OCI-LY1 (cell line): ENCODE measurements around the gene SAC3D1.

Experiments
- H2AFZ ChIP-seq: fragments of 200-600 bp; sonication (generic), shearing (Covaris generic); 2 replicates; pipeline ENCODE4 v1.6.0; 2014; ENCODE audit warnings: antibody characterized with exemption, mild to moderate bottlenecking, low read length
- H3F3A ChIP-seq: fragments of 200-600 bp; sonication (generic), shearing (Covaris generic); 2 replicates; pipeline ENCODE4 v1.6.0; 2014; ENCODE audit warnings: mild to moderate bottlenecking, antibody characterized with exemption, low read length, moderate library complexity; ENCODE audit not compliant: insufficient read depth
- H3K27ac ChIP-seq: fragments of 200-600 bp; sonication (generic); 2 replicates; pipeline ENCODE4 v1.5.1; 2014; ENCODE audit warnings: low read length, mixed run types, mild to moderate bottlenecking, low read depth; ENCODE audit not compliant: poor library complexity, severe bottlenecking
- H3K27me3 ChIP-seq: fragments of 200-600 bp; sonication (generic); 2 replicates; pipeline ENCODE4 v1.6.0; 2014; ENCODE audit warnings: antibody characterized with exemption, mild to moderate bottlenecking, low read length, moderate library complexity; ENCODE audit not compliant: insufficient read depth
- H3K36me3 ChIP-seq: fragments of 200-600 bp; sonication (generic); 2 replicates; pipeline ENCODE4 v1.6.1; 2014; ENCODE audit warnings: mild to moderate bottlenecking, antibody characterized with exemption, low read length, moderate library complexity, mixed read lengths; ENCODE audit not compliant: insufficient read depth
- H3K4me1 ChIP-seq: fragments of 200-600 bp; sonication (generic); 2 replicates; pipeline ENCODE4 v1.5.1; 2014; ENCODE audit warnings: mild to moderate bottlenecking, low read length, moderate library complexity; ENCODE audit not compliant: insufficient read depth, severe bottlenecking
- H3K4me2 ChIP-seq: fragments of 200-600 bp; sonication (generic), shearing (Covaris generic); 2 replicates; pipeline ENCODE4 v1.6.1; 2014; ENCODE audit warnings: low read length
- H3K4me3 ChIP-seq: fragments of 200-600 bp; sonication (generic); 2 replicates; pipeline ENCODE4 v1.5.1; 2014; ENCODE audit warnings: low read length, low read depth, mild to moderate bottlenecking, mixed read lengths; ENCODE audit not compliant: poor library complexity, severe bottlenecking
- H3K79me2 ChIP-seq: fragments of 200-600 bp; shearing (Covaris generic); 2 replicates; pipeline ENCODE4 v1.6.1; 2016; ENCODE audit warnings: mixed run types, low read length, mixed read lengths; ENCODE audit not compliant: insufficient read depth
- H3K9ac ChIP-seq: fragments of 200-600 bp; sonication (generic), shearing (Covaris generic); 2 replicates; pipeline ENCODE4 v1.6.1; 2014; ENCODE audit warnings: mild to moderate bottlenecking, low read length, mixed read lengths
- H3K9me2 ChIP-seq: fragments of 200-600 bp; sonication (generic), shearing (Covaris generic); 2 replicates; pipeline ENCODE4 v1.6.1; 2014; ENCODE audit warnings: low read depth, mild to moderate bottlenecking, low read length, mixed read lengths
- H3K9me3 ChIP-seq: fragments of 200-600 bp; shearing (Covaris generic); 2 replicates; pipeline ENCODE4 v1.6.1; 2014; ENCODE audit warnings: low read length, mixed read lengths
- H4K20me1 ChIP-seq: fragments of 200-600 bp; sonication (generic), shearing (Covaris generic); 2 replicates; pipeline ENCODE4 v1.6.0; 2016; ENCODE audit warnings: mild to moderate bottlenecking, low read length; ENCODE audit not compliant: insufficient read depth
- CTCF ChIP-seq: fragments of 200-600 bp; sonication (generic), shearing (Covaris generic); IDR thresholded peaks from 2 replicates; pipeline ENCODE4 v1.5.1; 2017; ENCODE audit warnings: mild to moderate bottlenecking, antibody characterized with exemption, low read length, moderate library complexity, mixed read lengths
- EZH2 ChIP-seq: fragments of 200-600 bp; sonication (generic), shearing (Covaris generic); IDR thresholded peaks from 2 replicates; pipeline ENCODE4 v1.8.0; 2017; ENCODE audit warnings: borderline replicate concordance, mixed run types, mild to moderate bottlenecking, antibody characterized with exemption, low read length, moderate library complexity, mixed read lengths

The SAC3D1 gene

GRCh38 chr11:65058419-65059054 lies 17.5 kb downstream of the SAC3D1 start, which contains the start of gene NAALADL1:
Gene NAALADL1 (minus strand): TSS chr11:65058553. CDS start chr11:65058521, 32 bp downstream.
- Histone ChIP-seq H3K36me3 (no peaks in the 10 kb centered on the region), H3K9me2 (no peaks in the 10 kb centered on the region), H3K79me2 (no peaks in the 10 kb centered on the region), H3K9me3 (no peaks in the 10 kb centered on the region), H2AFZ (no peak within 1 kb of the TSS), H3K27ac (no peak within 1 kb of the TSS), H3K4me1 (peaks cover 16% of the 10 kb centered on the region), H3K4me2 (no peak within 1 kb of the TSS), H3K27me3 (no peaks in the 10 kb centered on the region), H4K20me1 (no peaks in the 10 kb centered on the region), H3K4me3 (no peak within 1 kb of the TSS), H3F3A (no peaks in the 10 kb centered on the region), H3K9ac (no peak within 1 kb of the TSS)
- TF ChIP-seq EZH2: no peak
- no peak for TF ChIP-seq CTCF

- Histone ChIP-seq H3K9me2 (no peaks in the 10 kb centered on the region), H3K4me1 (peaks cover 7% of the 10 kb centered on the region), H2AFZ (no peak overlapping the region), H3K9ac (no peak overlapping the region), H3K36me3 (no peaks in the 10 kb centered on the region), H4K20me1 (no peaks in the 10 kb centered on the region), H3F3A (no peaks in the 10 kb centered on the region), H3K27ac (no peak overlapping the region), H3K27me3 (no peaks in the 10 kb centered on the region), H3K4me3 (no peak overlapping the region), H3K79me2 (no peaks in the 10 kb centered on the region), H3K9me3 (no peaks in the 10 kb centered on the region), H3K4me2 (no peak overlapping the region)
- no peak for TF ChIP-seq CTCF
- no peak for TF ChIP-seq EZH2
These were observed 18.5 kb downstream of the SAC3D1 start for GRCh38 chr11:65059523-65059922.

GRCh38 chr11:65059959-65060824 lies 19.2 kb downstream of the SAC3D1 start:
- Histone ChIP-seq H3K9me2 (no peaks in the 10 kb centered on the region), H2AFZ (no peak overlapping the region), H3F3A (no peaks in the 10 kb centered on the region), H3K27me3 (no peaks in the 10 kb centered on the region), H3K4me3 (no peak overlapping the region), H3K4me2 (no peak overlapping the region), H3K9me3 (no peaks in the 10 kb centered on the region), H3K36me3 (no peaks in the 10 kb centered on the region), H4K20me1 (no peaks in the 10 kb centered on the region), H3K27ac (no peak overlapping the region), H3K4me1 (peaks cover 6% of the 10 kb centered on the region), H3K79me2 (no peaks in the 10 kb centered on the region), H3K9ac (no peak overlapping the region)
- TF ChIP-seq EZH2 (no peak), CTCF (no peak)
